Vagina (tissue), 2 donors: Measurements from ENCODE around the gene FSTL4. TPM values are rescaled to one million over a fixed set of nuclear protein-coding genes. Genes with fewer than 3 reads are reported as not detected.

Source experiments
- DNase-seq, 2 donors: peaks; one replicate each; pipeline ENCODE4 v3.0.0-alpha.2; 2017; ENCODE audit errors: extremely low spot score in 2 of 2
- H3K27ac ChIP-seq: fragments of 200-600 bp; sonication (generic); one replicate; pipeline ENCODE4 v1.5.1; 2019
- H3K27me3 ChIP-seq: fragments of 200-600 bp; sonication (generic); one replicate; pipeline ENCODE4 v1.5.1; 2019
- H3K36me3 ChIP-seq, 2 donors: fragments of 200-600 bp; sonication (generic); one replicate each; pipeline ENCODE4 v1.5.1; 2017 to 2019
- H3K4me1 ChIP-seq: fragments of 200-600 bp; sonication (generic); one replicate; pipeline ENCODE4 v1.5.1; 2019
- H3K4me3 ChIP-seq, 2 donors: fragments of 200-600 bp; sonication (generic); 1 replicate in 1 of 2; 2 replicates in 1 of 2; pipeline ENCODE4 v1.5.1; 2016 to 2019
- H3K9me3 ChIP-seq: fragments of 200-600 bp; sonication (generic); one replicate; pipeline ENCODE4 v1.5.1; 2019
- CTCF ChIP-seq, 3 experiments: fragments of 450-650 bp in 2 of 3; fragments of 200-600 bp in 1 of 3; sonication (generic) in 1 of 3; IDR thresholded peaks; one replicate each; pipeline ENCODE4 v1.5.1; 2017 to 2019; ENCODE audit warnings: antibody characterized with exemption in 3 of 3, mild to moderate bottlenecking in 2 of 3, moderate library complexity in 2 of 3
- POLR2A ChIP-seq, 2 donors: fragments of 450-650 bp; IDR thresholded peaks; one replicate each; pipeline ENCODE4 v1.6.1; 2017; ENCODE audit warnings: antibody characterized with exemption in 2 of 2, mild to moderate bottlenecking in 2 of 2, moderate library complexity in 2 of 2
- POLR2AphosphoS5 ChIP-seq, 2 donors: sonication (generic); formaldehyde crosslinking; IDR thresholded peaks; one replicate each; pipeline ENCODE4 v1.9.0; 2017; ENCODE audit warnings: antibody characterized with exemption in 2 of 2, mild to moderate bottlenecking in 2 of 2, low read depth in 1 of 2; ENCODE audit not compliant: insufficient read depth in 1 of 2
- intact Hi-C: fragments of 100-400 bp; cut with DNase I; formaldehyde crosslinking; loops from one replicate; pipeline ENCODE4 v1.15.1; 2023
- total RNA-seq: library from RNA; depleted of rRNA; stranded (reverse); fragments of >200 nt; gene quantifications from one replicate; pipeline ENCODE4 v1.2.3, GENCODE V29; 2016

Gene FSTL4
- total RNA-seq, 1 donor from 2014 or later, result 3.7 TPM

DNA sequence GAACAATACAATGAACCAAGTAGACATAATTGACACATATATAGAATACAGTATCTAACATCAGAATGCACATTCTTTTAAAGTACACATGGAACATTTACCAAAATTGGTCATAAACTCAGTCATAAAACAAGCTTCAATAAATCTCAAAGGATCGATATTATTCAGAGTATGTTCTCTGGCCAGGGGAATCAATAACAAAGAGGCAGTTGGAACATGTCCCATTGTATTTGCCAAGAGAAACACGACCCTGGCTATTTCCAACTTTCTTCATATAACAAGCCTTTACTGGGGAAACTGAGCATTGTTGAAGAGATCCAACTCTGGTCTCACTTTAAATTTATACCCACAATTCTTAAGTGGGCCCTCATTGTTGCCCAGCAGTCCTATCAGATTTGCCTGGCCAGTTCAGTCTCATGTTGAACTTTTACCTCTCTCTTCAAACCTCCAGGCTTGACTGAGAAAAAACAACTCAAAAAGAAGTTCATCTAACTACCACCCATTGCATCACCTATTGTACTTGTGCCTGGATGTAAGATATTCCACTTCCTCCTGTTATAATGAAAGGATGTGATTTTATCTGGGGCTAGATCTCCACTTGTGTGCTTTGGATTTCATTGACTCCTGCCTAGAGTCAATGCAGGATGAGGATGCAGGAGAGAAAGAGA lies 398.1 kb downstream of the FSTL4 start:
- Histone ChIP-seq H3K27me3 (no peaks in the 10 kb centered on the region), H3K36me3 (no peaks in the 10 kb centered on the region), H3K4me3 (no peak overlapping the region), H3K4me1 (no peaks in the 10 kb centered on the region), H3K9me3 (no peaks in the 10 kb centered on the region), H3K27ac (no peak overlapping the region)
- intact Hi-C loops, result no loop called here
- DNase-seq, result no peak
- no peak for TF ChIP-seq POLR2AphosphoS5 (IDR thresholded peaks at IDR 0.05; ENCODE audit: insufficient read depth in 1 of 2, low read depth in 1 of 2)
- no peak for TF ChIP-seq POLR2A (IDR thresholded peaks at IDR 0.05)
- TF ChIP-seq CTCF (IDR thresholded peaks at IDR 0.05), result no peak

DNA sequence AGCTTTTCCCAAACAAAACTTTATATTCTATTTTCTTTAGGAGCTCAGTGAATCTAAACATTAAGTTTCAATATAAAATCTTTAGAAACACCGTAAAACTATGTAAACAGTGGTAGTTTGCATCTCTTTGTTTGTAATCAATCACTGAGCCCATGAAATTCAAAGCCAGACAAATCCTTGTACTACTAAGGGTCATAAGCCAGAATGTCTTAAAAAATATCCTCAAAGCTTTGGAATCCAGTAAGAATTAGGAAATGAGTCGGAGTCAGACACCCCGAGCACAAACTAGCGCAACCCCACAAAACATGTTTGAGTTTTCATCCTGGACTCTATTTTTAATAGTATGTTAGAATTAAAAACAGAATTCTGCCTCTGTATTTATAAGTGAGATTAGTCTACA lies 406.7 kb downstream of the FSTL4 start:
- intact Hi-C loops, result no loop called here
- no peaks in the 10 kb centered on the region for H3K4me1 ChIP-seq
- H3K27me3 ChIP-seq, result no peaks in the 10 kb centered on the region
- H3K9me3 ChIP-seq, result no peaks in the 10 kb centered on the region
- no peak overlapping the region for H3K27ac ChIP-seq
- no peak for TF ChIP-seq CTCF (IDR thresholded peaks at IDR 0.05)
- TF ChIP-seq POLR2A (IDR thresholded peaks at IDR 0.05), result no peak
- no peak for TF ChIP-seq POLR2AphosphoS5 (IDR thresholded peaks at IDR 0.05; ENCODE audit: insufficient read depth in 1 of 2, low read depth in 1 of 2)
- DNase-seq, result no peak
- H3K4me3 ChIP-seq, result no peak overlapping the region
- H3K36me3 ChIP-seq, result no peaks in the 10 kb centered on the region

- Histone ChIP-seq H3K9me3 (no peaks in the 10 kb centered on the region), H3K27me3 (no peaks in the 10 kb centered on the region), H3K27ac (no peak overlapping the region), H3K4me1 (no peaks in the 10 kb centered on the region), H3K36me3 (no peaks in the 10 kb centered on the region), H3K4me3 (no peak overlapping the region)
- no peak for TF ChIP-seq POLR2A (IDR thresholded peaks at IDR 0.05)
- no peak for TF ChIP-seq CTCF (IDR thresholded peaks at IDR 0.05)
- TF ChIP-seq POLR2AphosphoS5 (IDR thresholded peaks at IDR 0.05; ENCODE audit: insufficient read depth in 1 of 2, low read depth in 1 of 2), result no peak
- DNase-seq, result no peak
- intact Hi-C loops, result no loop called here
Observed at GRCh38 chr5:133205204-133205603, 407.1 kb downstream of the FSTL4 start.

GRCh38 chr5:133203317-133204305 lies 408.7 kb downstream of the FSTL4 start:
- Histone ChIP-seq H3K4me1 (no peaks in the 10 kb centered on the region), H3K27me3 (no peaks in the 10 kb centered on the region), H3K4me3 (no peak overlapping the region), H3K9me3 (no peaks in the 10 kb centered on the region), H3K36me3 (no peaks in the 10 kb centered on the region), H3K27ac (no peak overlapping the region)
- TF ChIP-seq POLR2AphosphoS5 (IDR thresholded peaks at IDR 0.05; ENCODE audit: insufficient read depth in 1 of 2, low read depth in 1 of 2) (no peak), POLR2A (IDR thresholded peaks at IDR 0.05) (no peak), CTCF (IDR thresholded peaks at IDR 0.05) (no peak)
- no peak for DNase-seq
- intact Hi-C loops, result no loop called here
